ENCODE results near the gene WDR27.

DNA sequence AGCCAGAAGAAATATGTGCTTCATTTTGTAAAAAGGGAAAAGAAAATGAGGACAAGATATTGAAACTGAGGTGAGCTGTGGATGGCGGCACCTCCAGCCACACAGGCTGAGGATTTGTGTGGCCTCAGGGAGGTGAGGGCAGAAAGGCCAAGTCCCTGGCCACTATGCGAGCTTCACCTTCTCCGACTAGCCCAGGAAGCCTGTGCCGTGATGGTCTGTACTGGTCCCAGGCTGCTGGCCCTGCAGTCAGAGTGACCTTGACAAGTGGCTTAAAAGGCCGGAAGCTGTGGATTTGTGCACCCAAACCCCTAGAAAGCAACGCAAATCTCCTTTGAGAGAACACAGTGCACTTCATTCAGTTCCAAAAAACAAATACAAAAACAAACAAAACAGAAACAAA lies 48.1 kb downstream of the WDR27 start:
- TF ChIP-seq, protein P1, sequence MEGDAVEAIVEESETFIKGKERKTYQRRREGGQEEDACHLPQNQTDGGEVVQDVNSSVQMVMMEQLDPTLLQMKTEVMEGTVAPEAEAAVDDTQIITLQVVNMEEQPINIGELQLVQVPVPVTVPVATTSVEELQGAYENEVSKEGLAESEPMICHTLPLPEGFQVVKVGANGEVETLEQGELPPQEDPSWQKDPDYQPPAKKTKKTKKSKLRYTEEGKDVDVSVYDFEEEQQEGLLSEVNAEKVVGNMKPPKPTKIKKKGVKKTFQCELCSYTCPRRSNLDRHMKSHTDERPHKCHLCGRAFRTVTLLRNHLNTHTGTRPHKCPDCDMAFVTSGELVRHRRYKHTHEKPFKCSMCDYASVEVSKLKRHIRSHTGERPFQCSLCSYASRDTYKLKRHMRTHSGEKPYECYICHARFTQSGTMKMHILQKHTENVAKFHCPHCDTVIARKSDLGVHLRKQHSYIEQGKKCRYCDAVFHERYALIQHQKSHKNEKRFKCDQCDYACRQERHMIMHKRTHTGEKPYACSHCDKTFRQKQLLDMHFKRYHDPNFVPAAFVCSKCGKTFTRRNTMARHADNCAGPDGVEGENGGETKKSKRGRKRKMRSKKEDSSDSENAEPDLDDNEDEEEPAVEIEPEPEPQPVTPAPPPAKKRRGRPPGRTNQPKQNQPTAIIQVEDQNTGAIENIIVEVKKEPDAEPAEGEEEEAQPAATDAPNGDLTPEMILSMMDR (IDR thresholded peaks at IDR 0.05; ENCODE audit: poor library complexity, severe bottlenecking), result no peak
- no peak for TF ChIP-seq EZH2 (IDR thresholded peaks at IDR 0.05; ENCODE audit: borderline replicate concordance, insufficient read depth, low read length, poor library complexity, severe bottlenecking)
- TF ChIP-seq, protein P2, sequence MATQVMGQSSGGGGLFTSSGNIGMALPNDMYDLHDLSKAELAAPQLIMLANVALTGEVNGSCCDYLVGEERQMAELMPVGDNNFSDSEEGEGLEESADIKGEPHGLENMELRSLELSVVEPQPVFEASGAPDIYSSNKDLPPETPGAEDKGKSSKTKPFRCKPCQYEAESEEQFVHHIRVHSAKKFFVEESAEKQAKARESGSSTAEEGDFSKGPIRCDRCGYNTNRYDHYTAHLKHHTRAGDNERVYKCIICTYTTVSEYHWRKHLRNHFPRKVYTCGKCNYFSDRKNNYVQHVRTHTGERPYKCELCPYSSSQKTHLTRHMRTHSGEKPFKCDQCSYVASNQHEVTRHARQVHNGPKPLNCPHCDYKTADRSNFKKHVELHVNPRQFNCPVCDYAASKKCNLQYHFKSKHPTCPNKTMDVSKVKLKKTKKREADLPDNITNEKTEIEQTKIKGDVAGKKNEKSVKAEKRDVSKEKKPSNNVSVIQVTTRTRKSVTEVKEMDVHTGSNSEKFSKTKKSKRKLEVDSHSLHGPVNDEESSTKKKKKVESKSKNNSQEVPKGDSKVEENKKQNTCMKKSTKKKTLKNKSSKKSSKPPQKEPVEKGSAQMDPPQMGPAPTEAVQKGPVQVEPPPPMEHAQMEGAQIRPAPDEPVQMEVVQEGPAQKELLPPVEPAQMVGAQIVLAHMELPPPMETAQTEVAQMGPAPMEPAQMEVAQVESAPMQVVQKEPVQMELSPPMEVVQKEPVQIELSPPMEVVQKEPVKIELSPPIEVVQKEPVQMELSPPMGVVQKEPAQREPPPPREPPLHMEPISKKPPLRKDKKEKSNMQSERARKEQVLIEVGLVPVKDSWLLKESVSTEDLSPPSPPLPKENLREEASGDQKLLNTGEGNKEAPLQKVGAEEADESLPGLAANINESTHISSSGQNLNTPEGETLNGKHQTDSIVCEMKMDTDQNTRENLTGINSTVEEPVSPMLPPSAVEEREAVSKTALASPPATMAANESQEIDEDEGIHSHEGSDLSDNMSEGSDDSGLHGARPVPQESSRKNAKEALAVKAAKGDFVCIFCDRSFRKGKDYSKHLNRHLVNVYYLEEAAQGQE (IDR thresholded peaks at IDR 0.05; ENCODE audit: borderline replicate concordance), result no peak
- no peak for TF ChIP-seq RAD21 (conservative IDR thresholded peaks at IDR 0.05)
- no peak for TF ChIP-seq POLR2AphosphoS5 (IDR thresholded peaks at IDR 0.05)

Data from neural cell (in vitro differentiated cells).